Endothelial cell of hepatic sinusoid (primary cell): ENCODE data around the gene HLA-DMB.

Experiments
- in situ Hi-C: cut with HindIII; loops from 2 replicates; pipeline ENCODE4 v1.10.0; 2017; ENCODE audit warnings: low sequenced_read_pairs

Gene HLA-DMB

DNA sequence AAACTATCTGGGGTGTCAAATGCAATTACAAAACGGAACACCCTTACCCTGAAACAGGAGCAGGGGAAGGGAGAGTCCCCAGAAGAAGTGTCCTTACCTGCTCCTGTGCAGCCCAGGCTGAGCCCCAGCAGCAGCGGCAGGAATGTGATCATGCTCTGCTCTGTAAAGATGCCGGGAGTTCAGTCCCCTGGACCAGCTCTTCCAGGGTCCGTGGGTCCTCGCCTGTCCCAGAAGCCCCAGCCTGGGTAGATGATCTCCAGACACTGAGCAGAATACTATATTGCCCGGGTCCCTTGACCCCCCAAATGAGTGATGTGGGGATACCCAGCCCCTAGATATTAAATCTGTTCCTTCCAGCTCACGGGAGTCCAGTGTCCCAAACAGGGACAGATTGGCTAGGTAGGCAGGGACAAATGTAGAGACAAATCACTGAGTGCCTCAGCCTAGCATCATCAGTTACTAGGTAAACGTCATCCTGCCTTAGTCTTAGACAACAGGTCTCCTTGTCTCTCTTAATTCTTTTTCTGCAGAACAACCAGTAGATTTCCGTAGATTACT, at the start of gene HLA-DMB:
HLA-DMB (minus strand) TSS at position 373 of the 558 bp plus-strand sequence; CDS start at position 152, 221 bp downstream.
- in situ Hi-C loops, result loop anchor here (5.0 kb wide), 1 partner anchor 113 kb away; no protein-coding TSS in a partner anchor

DNA sequence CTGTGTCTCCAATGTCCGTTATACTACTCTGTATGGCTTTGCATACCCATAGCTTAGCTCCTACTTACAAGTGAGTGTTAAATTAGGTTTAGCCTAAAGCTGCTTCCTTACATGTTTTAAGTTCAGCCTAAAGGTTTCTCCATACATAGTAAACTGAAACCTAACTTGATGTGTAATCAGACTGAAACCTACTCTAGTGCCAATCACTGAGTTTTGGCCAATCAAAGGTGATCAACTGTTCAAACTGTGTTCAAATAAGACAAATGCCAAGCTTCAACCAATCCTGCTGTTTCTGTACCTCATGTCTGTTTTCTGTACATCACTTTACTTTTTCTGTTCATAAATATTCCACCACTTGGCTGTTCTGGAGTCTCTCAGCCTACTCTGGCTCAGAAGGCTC, 48.5 kb upstream of the HLA-DMB start:
- in situ Hi-C loops, result no loop called here

- in situ Hi-C loops, result no loop called here
These were observed 44.0 kb upstream of the HLA-DMB start for GRCh38 chr6:32984622-32985389.

DNA sequence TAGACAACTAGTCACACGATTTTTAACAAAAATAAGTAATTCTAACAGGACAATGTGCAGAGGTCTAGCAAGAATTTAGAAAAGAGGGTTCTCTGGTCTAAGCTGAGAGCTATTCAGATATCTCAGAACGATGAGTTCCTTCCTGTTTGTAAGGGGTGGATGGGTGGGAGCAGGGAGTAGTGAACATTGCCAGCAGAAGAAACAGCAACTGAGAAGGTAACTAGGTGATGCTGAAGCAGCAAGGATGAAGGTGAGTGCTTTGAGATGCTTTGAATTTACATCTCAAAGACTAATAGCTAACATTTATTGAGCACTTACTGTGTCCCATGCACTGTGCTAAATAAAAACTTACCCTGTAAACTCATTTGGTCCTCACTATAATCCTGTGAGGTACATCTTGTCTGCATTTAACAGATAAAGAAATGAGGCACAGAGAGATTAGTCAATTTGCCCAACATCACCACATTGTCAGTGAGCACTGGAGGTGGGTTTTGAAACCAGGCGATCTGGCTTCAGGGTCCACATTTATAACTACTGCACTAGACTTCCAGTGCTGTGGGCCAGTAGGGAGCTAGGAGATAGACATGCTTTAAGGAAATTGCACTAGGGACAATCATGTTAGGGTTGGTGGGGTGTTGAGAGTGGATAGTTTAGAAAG, 43.3 kb upstream of the HLA-DMB start:
- in situ Hi-C loops, result no loop called here

- in situ Hi-C loops, result no loop called here
These were observed 42.6 kb upstream of the HLA-DMB start for GRCh38 chr6:32983493-32983848.

DNA sequence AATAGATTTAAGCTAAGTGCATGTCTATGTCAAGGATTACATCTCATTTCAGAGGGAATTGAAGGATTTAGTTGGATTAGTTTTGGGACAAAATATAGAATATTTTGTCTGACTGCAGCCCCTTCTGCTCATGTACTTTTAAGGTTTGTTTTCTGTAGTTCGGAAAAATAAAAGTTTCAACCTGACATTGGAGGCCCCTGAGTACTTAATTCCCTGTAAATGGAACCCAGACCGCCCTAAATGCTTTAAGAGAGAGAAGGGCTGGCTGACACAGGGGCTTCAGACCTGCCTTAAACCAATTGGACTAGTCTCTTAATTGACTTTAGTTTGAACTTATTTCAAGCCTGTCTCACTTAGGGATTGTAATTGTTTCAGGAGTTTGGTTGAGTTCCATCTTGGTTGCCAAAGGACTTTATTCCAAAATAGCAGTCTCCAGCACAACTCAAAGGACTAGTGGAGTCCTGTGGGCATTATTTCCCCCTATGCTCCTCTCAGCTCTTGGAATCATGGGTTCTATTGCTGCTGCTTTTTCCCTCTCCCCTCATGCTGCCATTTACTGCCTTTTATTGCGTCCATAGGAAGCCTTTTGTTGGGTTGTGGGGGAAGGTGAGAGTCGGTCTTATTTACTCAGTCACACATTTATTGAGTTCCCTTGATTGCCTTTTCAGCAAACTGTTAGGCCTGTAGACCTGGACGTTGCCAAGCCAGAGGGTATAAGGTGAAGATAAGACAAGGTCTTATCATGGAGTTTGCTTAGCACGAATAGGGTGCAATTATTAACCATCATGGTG, 42.1 kb upstream of the HLA-DMB start:
- in situ Hi-C loops, result no loop called here

DNA sequence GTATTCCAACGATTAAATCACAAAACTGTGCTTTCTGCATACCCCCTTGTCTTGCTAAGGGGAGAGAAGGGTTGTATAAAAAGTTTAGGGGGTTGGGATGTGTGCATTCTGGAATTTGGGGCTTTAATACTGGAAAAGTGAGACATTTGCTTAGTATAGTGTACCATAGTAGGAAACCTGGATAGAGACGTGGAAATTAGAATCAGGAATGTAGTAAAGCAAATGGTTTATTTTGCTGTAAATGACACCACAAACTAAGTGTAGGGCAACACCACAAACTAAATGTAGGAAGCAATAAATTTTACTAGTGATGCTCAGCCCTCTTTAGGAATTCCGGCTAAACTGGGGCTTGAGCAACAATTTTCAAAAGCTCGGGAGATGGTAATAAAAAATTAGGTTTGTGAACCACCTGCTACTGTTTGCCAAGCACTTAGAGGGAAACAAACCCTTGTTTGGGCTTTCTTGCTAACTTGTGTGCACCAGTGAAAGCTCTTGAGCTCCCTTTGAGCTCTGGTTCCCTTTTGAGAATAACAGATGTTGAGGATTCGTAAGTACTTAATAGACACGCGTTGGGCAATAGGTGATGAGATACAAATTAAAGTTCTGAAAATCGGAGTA, 41.4 kb upstream of the HLA-DMB start:
- in situ Hi-C loops, result no loop called here

GRCh38 chr6:32980488-32981038, 39.7 kb upstream of the HLA-DMB start:
- in situ Hi-C loops, result no loop called here

DNA sequence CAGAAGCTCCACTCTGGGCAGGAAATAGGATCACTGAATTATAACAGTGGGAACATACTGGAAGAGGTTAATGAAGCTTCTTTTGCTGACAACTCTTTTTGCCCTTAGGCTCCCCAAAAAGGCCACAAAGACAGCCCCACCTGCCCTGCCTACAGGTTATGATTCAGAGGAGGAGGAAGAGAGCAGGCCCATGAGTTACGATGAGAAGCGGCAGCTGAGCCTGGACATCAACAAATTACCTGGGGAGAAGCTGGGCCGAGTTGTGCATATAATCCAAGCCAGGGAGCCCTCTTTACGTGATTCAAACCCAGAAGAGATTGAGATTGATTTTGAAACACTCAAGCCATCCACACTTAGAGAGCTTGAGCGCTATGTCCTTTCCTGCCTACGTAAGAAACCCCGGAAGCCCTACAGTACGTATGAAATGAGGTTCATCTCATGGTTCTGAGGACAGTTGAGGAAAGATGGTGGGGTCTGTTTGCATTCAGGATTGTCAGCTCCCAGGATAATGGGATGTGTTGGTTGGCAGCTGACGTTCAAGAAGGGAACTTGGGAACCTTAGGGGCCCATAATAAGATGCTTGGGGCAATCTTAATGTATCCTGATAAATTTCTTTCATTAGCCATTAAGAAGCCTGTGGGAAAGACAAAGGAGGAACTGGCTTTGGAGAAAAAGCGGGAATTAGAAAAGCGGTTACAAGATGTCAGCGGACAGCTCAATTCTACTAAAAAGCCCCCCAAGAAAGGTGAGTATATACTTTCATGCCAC, 39.1 kb upstream of the HLA-DMB start:
- in situ Hi-C loops, result loop anchor here (10.0 kb wide), 1 partner anchor 75 kb away; no protein-coding TSS in a partner anchor

- in situ Hi-C loops, result loop anchor here (10.0 kb wide), 1 partner anchor 73 kb away; no protein-coding TSS in a partner anchor
These were observed 37.1 kb upstream of the HLA-DMB start for GRCh38 chr6:32977953-32978324.

GRCh38 chr6:32977272-32977952, 36.6 kb upstream of the HLA-DMB start:
- in situ Hi-C loops, result loop anchor here (10.0 kb wide), 1 partner anchor 73 kb away; no protein-coding TSS in a partner anchor

DNA sequence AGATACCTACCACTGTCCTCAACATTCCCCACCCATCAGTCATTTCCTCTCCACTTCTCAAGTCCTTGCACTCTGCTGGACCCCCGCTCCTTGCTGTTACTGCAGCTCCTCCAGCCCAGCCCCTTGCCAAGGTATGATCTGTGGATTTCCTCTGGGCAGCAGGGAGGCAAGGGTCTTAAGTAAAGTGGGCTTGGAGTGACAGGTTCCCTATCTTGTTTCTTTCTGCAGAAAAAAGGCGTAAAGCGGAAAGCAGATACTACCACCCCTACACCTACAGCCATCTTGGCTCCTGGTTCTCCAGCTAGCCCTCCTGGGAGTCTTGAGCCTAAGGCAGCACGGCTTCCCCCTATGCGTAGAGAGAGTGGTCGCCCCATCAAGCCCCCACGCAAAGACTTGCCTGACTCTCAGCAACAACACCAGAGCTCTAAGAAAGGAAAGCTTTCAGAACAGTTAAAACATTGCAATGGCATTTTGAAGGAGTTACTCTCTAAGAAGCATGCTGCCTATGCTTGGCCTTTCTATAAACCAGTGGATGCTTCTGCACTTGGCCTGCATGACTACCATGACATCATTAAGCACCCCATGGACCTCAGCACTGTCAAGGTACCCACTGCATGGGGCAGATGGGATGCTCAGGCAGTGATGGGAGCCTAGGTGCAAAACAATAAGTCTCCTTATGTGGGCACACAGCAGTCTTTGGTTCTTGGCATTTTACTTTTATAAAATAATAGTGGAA, 35.7 kb upstream of the HLA-DMB start:
- in situ Hi-C loops, result loop anchor here (10.0 kb wide), 1 partner anchor 72 kb away; no protein-coding TSS in a partner anchor

- in situ Hi-C loops, result loop anchor here (10.0 kb wide), 1 partner anchor 71 kb away; no protein-coding TSS in a partner anchor
These were observed 35.1 kb upstream of the HLA-DMB start for GRCh38 chr6:32975886-32976285.

DNA sequence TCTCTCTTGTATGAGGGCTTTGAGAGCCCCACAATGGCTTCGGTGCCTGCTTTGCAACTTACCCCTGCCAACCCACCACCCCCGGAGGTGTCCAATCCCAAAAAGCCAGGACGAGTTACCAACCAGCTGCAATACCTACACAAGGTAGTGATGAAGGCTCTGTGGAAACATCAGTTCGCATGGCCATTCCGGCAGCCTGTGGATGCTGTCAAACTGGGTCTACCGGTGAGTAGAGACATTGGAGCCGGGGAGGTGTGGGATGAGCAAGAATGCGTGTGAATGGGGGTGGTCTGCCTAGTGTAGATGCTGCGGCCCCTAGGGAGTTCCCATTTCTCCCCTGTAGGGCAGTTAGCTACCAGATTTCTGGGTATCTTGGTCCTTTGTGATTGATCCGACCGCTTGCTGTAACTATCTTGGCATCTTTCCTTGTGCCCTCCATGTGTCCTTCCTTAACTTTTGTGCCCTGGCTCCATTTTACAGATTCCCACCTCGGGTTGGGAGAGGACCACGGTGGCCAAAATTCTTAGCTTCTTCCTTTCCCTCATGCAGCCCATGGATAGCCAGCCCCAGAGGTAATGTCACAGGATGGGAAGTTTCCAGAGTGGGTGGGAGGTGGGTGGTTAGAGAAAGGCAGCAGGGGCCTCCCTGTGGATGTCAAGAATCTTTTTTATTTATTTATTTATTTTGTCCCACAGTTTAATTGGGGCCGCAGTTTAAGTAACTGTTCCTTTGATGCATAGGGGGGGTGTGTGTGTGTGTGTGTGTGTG, 33.9 kb upstream of the HLA-DMB start:
- in situ Hi-C loops, result loop anchor here (10.0 kb wide), 1 partner anchor 70 kb away; no protein-coding TSS in a partner anchor

DNA sequence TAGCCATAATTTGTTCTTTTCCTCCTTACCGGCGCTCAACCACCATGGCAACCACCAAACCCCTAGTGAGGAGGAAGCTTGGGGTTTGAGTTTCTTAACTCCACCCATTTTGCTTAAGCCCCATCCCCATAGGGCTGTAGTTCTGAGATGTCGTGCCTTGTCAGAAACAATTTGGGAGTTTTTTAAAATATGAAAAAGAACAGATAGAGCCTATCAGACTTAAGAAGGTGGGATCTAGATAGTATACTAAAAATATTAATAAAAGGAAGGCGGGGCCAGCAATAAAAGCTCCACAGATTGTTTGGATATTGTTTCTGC, 33.1 kb upstream of the HLA-DMB start:
- in situ Hi-C loops, result loop anchor here (10.0 kb wide), 1 partner anchor 69 kb away; no protein-coding TSS in a partner anchor

GRCh38 chr6:32973144-32974015, 32.6 kb upstream of the HLA-DMB start:
- in situ Hi-C loops, result loop anchor here (10.0 kb wide), 1 partner anchor 69 kb away; no protein-coding TSS in a partner anchor
